Small intestine (tissue), 7 donors: Measurements from ENCODE around the gene CORO1A. TPM values are rescaled to one million over a fixed set of nuclear protein-coding genes. Genes with fewer than 3 reads are reported as not detected.

Experiments
- DNase-seq, 2 donors: peaks; one replicate each; pipeline versions ENCODE4 v3.0.0 to v3.0.0-alpha.2; 2013
- FAIRE-seq: peaks from 2 replicates; lab custom pipeline; 2012; peaks lifted over from hg19 to GRCh38; lab: Jason Lieb, UNC
- H3K27ac ChIP-seq, 3 donors: one replicate each; pipeline ENCODE4 v1.5.1; 2013; ENCODE audit warnings: low read length in 2 of 3, mild to moderate bottlenecking in 2 of 3, control low read depth in 1 of 3, inconsistent platforms in 1 of 3, low read depth in 1 of 3, moderate library complexity in 1 of 3
- H3K27me3 ChIP-seq, 3 donors: one replicate each; pipeline ENCODE4 v1.6.1; 2013; ENCODE audit warnings: low read length in 3 of 3, inconsistent platforms in 1 of 3; ENCODE audit not compliant: control insufficient read depth in 3 of 3, insufficient read depth in 3 of 3
- H3K36me3 ChIP-seq, 3 donors: one replicate each; pipeline ENCODE4 v1.6.1; 2013; ENCODE audit warnings: low read length in 3 of 3, inconsistent platforms in 1 of 3, low read depth in 1 of 3, mild to moderate bottlenecking in 1 of 3, moderate library complexity in 1 of 3; ENCODE audit not compliant: control insufficient read depth in 3 of 3, insufficient read depth in 2 of 3
- H3K4me1 ChIP-seq, 3 donors: one replicate each; pipeline ENCODE4 v1.6.1; 2013; ENCODE audit warnings: low read length in 2 of 3, inconsistent platforms in 1 of 3, low read depth in 1 of 3, mild to moderate bottlenecking in 1 of 3, moderate library complexity in 1 of 3; ENCODE audit not compliant: control insufficient read depth in 3 of 3, insufficient read depth in 2 of 3
- H3K4me3 ChIP-seq, 3 donors: one replicate each; pipeline ENCODE4 v1.5.1; 2013; ENCODE audit warnings: low read length in 3 of 3, control low read depth in 1 of 3, inconsistent platforms in 1 of 3, low read depth in 1 of 3, mild to moderate bottlenecking in 1 of 3, moderate library complexity in 1 of 3
- H3K9me3 ChIP-seq, 2 donors: one replicate each; pipeline ENCODE4 v1.6.1; 2013; ENCODE audit warnings: low read depth in 1 of 2, low read length in 1 of 2; ENCODE audit not compliant: control insufficient read depth in 2 of 2, insufficient read depth in 1 of 2
- WGBS, 3 donors: extraction: QIAGEN DNeasy Blood & Tissue Kit; methylation state at CpG; one replicate each; pipeline ENCODE4 v1.1.7; 2013; 5-methylcytosine and 5-hydroxymethylcytosine counted together
- polyA plus RNA-seq, 4 donors: library from polyadenylated mRNA; stranded (reverse) in 3 of 4; unstranded in 1 of 4; fragments of 200-250 nt in 3 of 4; fragments of 120-200 nt in 1 of 4; gene quantifications; one replicate each; pipeline versions ENCODE4 v1.2.1 to v1.2.3, GENCODE V29; 2013
- donor health status: healthy with polysubstance abuse.
- donor health status: control.
- donor health status: control.
- donor health status: Bipolar disorder and iron deficiency.
- donor health status: healthy.

CORO1A gene
- polyA plus RNA-seq, 4 donors = 27.3 to 65.7 (median 32.7) TPM

- H3K27ac ChIP-seq = no peak overlapping the region
- no peak for FAIRE-seq
Observed at GRCh38 chr16:30179195-30179594, 4.2 kb upstream of the CORO1A start.

GRCh38 chr16:30179931-30180330 is 3.5 kb upstream of the CORO1A start:
- Histone ChIP-seq H3K4me1 (peaks cover 0 to 12% (median 0%) of the 10 kb centered on the region in 3 donors), H3K27me3 (peaks cover 0 to 8% (median 0%) of the 10 kb centered on the region in 3 donors), H3K27ac (no peak overlapping the region), H3K4me3 (no peak overlapping the region), H3K9me3 (no peaks in the 10 kb centered on the region), H3K36me3 (peaks cover 0 to 2% (median 0%) of the 10 kb centered on the region in 3 donors)
- FAIRE-seq (no peak), DNase-seq (no peak)
- whole genome bisulfite sequencing, 3 donors = 94 to 98% (median 95%) methylated on average over 9 of the region's 9 CpGs

More at GRCh38 chr16:30179195-30179594, 4.2 kb upstream of the CORO1A start:
- Histone ChIP-seq H3K36me3 (no peaks in the 10 kb centered on the region), H3K27me3 (peaks cover 0 to 3% (median 0%) of the 10 kb centered on the region in 3 donors), H3K9me3 (no peaks in the 10 kb centered on the region), H3K4me1 (peaks cover 0 to 12% (median 0%) of the 10 kb centered on the region in 3 donors), H3K4me3 (no peak overlapping the region)
- DNase-seq = no peak
- WGBS, 3 donors = 89 to 95% (median 93%) methylated on average over 4 of the region's 4 CpGs

- H3K4me1 ChIP-seq = peaks cover 0 to 12% (median 0%) of the 10 kb centered on the region in 3 donors
- no peak for FAIRE-seq
- DNase-seq = no peak
- no peaks in the 10 kb centered on the region for H3K9me3 ChIP-seq
- H3K27me3 ChIP-seq = peaks cover 0 to 8% (median 0%) of the 10 kb centered on the region in 3 donors
- 46 to 68% (median 64%) methylated on average over 3 of the region's 3 CpGs for WGBS, 3 donors
- H3K27ac ChIP-seq = no peak overlapping the region
- H3K4me3 ChIP-seq = no peak overlapping the region
- H3K36me3 ChIP-seq = peaks cover 0 to 2% (median 0%) of the 10 kb centered on the region in 3 donors
Observed at GRCh38 chr16:30180741-30181140, 2.7 kb upstream of the CORO1A start.

- 26 to 37% (median 34%) methylated on average over 19 to 24 of the region's 24 CpGs for WGBS, 3 donors
- FAIRE-seq = no peak
- peak overlapping the region in 2 of 3 donors; percentile 53 to 87 for H3K27ac ChIP-seq
Observed at GRCh38 chr16:30184096-30184890, 891 bp downstream of the CORO1A start.

GRCh38 chr16:30184891-30185682 is 1.7 kb downstream of the CORO1A start:
- 68 to 91% (median 71%) methylated on average over 13 of the region's 13 CpGs for WGBS, 3 donors
- no peak for FAIRE-seq
- Histone ChIP-seq H3K27ac (peak overlapping the region in 2 of 3 donors; percentile 53 to 87), H3K9me3 (no peaks in the 10 kb centered on the region), H3K4me3 (peak overlapping the region; percentile 55 to 59 (median 57)), H3K4me1 (peaks cover 0 to 4% (median 0%) of the 10 kb centered on the region in 3 donors), H3K27me3 (peaks cover 0 to 8% (median 0%) of the 10 kb centered on the region in 3 donors), H3K36me3 (peaks cover 0 to 26% (median 0%) of the 10 kb centered on the region in 3 donors)
- no peak for DNase-seq

More at GRCh38 chr16:30184096-30184890, 891 bp downstream of the CORO1A start:
- peaks cover 0 to 4% (median 0%) of the 10 kb centered on the region in 3 donors for H3K4me1 ChIP-seq
- peak in 1 of 2 donors; percentile 71 for DNase-seq
- H3K9me3 ChIP-seq = no peaks in the 10 kb centered on the region
- H3K4me3 ChIP-seq = peak overlapping the region; percentile 57 to 73 (median 61)
- peaks cover 0 to 26% (median 0%) of the 10 kb centered on the region in 3 donors for H3K36me3 ChIP-seq
- H3K27me3 ChIP-seq = peaks cover 0 to 8% (median 0%) of the 10 kb centered on the region in 3 donors

- H3K4me1 ChIP-seq = peaks cover 0 to 4% (median 0%) of the 10 kb centered on the region in 3 donors
- DNase-seq (peak in 1 of 2 donors; percentile 72), FAIRE-seq (no peak)
- peak overlapping the region in 2 of 3 donors; percentile 55 to 59 for H3K4me3 ChIP-seq
- H3K27ac ChIP-seq = peak overlapping the region in 2 of 3 donors; percentile 71 to 87
- H3K36me3 ChIP-seq = peaks cover 0 to 26% (median 0%) of the 10 kb centered on the region in 3 donors
- WGBS, 3 donors = 64 to 80% (median 65%) methylated on average over 11 to 15 of the region's 15 CpGs
- no peaks in the 10 kb centered on the region for H3K9me3 ChIP-seq
- peaks cover 0 to 8% (median 0%) of the 10 kb centered on the region in 3 donors for H3K27me3 ChIP-seq
Observed at GRCh38 chr16:30185683-30186421, 2.5 kb downstream of the CORO1A start.

- H3K27me3 ChIP-seq = peaks cover 0 to 8% (median 0%) of the 10 kb centered on the region in 3 donors
- DNase-seq (no peak), FAIRE-seq (no peak)
Observed at GRCh38 chr16:30186444-30186781, 3.0 kb downstream of the CORO1A start.

More at GRCh38 chr16:30186444-30186781, 3.0 kb downstream of the CORO1A start:
- peaks cover 0 to 26% (median 0%) of the 10 kb centered on the region in 3 donors for H3K36me3 ChIP-seq
- 67 to 77% (median 74%) methylated on average over 9 of the region's 9 CpGs for WGBS, 3 donors
- peak overlapping the region in 1 of 3 donors; percentile 34 for H3K4me3 ChIP-seq
- H3K27ac ChIP-seq = peak overlapping the region in 2 of 3 donors; percentile 71 to 87
- H3K9me3 ChIP-seq = no peaks in the 10 kb centered on the region
- peaks cover 0 to 4% (median 0%) of the 10 kb centered on the region in 3 donors for H3K4me1 ChIP-seq
